Kidney epithelial cell (primary cell): ENCODE results near the gene C6orf132. TPM values are rescaled to one million over a fixed set of nuclear protein-coding genes. Genes with fewer than 3 reads are reported as not detected.
"Not testable (repeated sequence)": the region's sequence is repeated elsewhere in the genome, so short reads cannot be mapped to it uniquely, and the experiment has no call there.

Experiments used
- DNase-seq: peaks from one replicate; pipeline ENCODE4 v3.0.0-alpha.2; 2010; ENCODE audit warnings: low read depth
- H3K27me3 ChIP-seq: 2 replicates; pipeline ENCODE4 v1.6.0; 2011; ENCODE audit warnings: low read length; ENCODE audit not compliant: control insufficient read depth, insufficient read depth
- H3K36me3 ChIP-seq: 2 replicates; pipeline ENCODE4 v1.5.1; 2011; ENCODE audit warnings: low read length; ENCODE audit not compliant: control insufficient read depth, insufficient read depth
- H3K4me3 ChIP-seq: 2 replicates; pipeline ENCODE4 v1.5.1; 2011; ENCODE audit warnings: low read depth, mild to moderate bottlenecking, control low read depth, low read length
- total RNA-seq: library from RNA; depleted of rRNA; stranded (reverse); fragments of >200 nt; gene quantifications from 2 replicates; pipeline ENCODE4 v1.2.3, GENCODE V29; 2015
- TF ChIP-seq, protein P1 (sequence below): IDR thresholded peaks from 2 replicates; pipeline ENCODE4 v1.5.1; 2011; ENCODE audit warnings: mild to moderate bottlenecking, moderate library complexity, low read length, control low read depth, inconsistent platforms; ENCODE audit not compliant: insufficient read depth, poor library complexity, severe bottlenecking

Gene C6orf132
- total RNA-seq, 1 donor from 2014 or later = 18.9 TPM

DNA sequence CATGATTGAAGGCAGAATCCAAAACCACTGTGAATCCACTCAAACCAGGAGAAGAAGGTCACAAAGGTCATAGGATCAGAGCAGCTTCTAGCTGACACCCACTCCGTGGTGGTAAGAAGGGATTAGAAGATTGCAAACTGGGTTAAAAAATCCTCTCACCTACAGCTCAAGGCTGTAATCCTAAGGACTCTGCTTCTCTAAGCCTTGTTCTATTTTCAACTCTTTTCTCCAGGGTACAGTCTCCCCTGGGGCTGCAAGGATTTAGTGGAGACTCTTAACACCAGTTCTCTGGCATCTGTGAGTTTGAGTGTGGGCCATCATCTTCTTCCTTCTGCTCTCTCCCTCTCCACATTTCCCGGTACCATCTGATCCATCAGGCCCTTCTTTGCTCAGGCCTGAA lies 30.7 kb upstream of the C6orf132 start, which contains the start of gene GUCA1A:
GUCA1A (plus strand) TSS at position 264 of the 400 bp plus-strand sequence. CDS start 250 bp downstream, outside the sequence.
- no peak for DNase-seq
- H3K4me3 ChIP-seq = no peak within 1 kb of the TSS
- H3K36me3 ChIP-seq = no peaks in the 10 kb centered on the region
- TF ChIP-seq, protein P1, sequence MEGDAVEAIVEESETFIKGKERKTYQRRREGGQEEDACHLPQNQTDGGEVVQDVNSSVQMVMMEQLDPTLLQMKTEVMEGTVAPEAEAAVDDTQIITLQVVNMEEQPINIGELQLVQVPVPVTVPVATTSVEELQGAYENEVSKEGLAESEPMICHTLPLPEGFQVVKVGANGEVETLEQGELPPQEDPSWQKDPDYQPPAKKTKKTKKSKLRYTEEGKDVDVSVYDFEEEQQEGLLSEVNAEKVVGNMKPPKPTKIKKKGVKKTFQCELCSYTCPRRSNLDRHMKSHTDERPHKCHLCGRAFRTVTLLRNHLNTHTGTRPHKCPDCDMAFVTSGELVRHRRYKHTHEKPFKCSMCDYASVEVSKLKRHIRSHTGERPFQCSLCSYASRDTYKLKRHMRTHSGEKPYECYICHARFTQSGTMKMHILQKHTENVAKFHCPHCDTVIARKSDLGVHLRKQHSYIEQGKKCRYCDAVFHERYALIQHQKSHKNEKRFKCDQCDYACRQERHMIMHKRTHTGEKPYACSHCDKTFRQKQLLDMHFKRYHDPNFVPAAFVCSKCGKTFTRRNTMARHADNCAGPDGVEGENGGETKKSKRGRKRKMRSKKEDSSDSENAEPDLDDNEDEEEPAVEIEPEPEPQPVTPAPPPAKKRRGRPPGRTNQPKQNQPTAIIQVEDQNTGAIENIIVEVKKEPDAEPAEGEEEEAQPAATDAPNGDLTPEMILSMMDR = no peak
- H3K27me3 ChIP-seq = peaks cover 4% of the 10 kb centered on the region

DNA sequence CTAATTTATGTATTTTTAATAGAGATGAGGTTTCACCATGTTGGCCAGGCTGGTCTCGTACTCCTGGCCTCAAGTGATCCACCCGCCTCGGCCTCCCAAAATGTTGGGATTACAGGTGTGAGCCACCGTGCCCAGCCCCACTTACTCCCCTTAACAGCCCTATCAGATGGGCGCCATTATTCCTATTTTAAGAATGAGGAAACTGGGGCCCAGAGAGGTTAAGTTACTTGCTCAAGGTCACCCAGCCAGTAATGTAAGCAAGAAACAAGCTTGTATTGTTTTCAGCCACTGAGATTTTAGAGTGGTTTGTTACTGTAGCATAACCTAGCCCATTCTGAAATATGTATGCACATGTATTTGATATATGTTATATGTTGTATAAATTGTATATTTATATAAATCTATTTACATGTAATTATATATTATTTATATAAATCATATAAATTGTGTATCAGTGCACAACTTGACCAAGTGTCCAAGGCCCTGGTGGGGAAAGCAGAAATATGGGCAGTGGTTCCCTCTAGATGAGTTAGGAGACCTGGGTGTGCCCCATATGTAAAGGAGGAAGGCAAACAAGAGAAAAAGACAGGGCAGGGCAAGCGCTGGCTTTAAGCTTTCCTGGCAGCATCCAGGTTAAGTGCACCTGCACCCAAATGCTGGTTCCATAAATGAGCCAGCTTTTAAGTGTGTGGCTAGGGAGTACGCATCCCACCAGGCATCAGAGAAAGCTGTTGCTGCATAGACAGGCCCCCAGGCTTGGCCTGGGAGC lies 29.6 kb upstream of the C6orf132 start:
- no peak for DNase-seq
- H3K36me3 ChIP-seq = no peaks in the 10 kb centered on the region
- H3K4me3 ChIP-seq = no peak overlapping the region
- TF ChIP-seq, protein P1 = no peak
- H3K27me3 ChIP-seq = no peaks in the 10 kb centered on the region

DNA sequence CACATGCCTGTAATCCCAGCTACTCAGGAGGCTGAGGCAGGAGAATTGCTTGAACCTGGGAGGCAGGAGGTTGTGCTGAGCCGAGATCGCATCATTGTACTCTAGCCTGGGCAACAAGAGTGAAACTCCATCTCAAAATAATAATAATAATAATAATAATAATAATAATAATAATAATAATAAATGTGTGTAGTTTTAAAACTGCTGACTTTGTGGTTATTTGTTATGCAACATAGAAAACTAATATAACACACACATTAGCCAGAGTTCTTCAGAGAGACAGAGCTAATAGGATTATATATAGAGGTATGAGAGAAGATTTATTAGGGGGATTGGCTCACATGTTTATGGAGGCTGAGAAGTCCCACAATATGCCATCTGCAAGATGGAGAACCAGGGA lies 27.4 kb upstream of the C6orf132 start:
- H3K36me3 ChIP-seq, H3K4me3 ChIP-seq, H3K27me3 ChIP-seq, DNase-seq: not testable (repeated sequence)

DNA sequence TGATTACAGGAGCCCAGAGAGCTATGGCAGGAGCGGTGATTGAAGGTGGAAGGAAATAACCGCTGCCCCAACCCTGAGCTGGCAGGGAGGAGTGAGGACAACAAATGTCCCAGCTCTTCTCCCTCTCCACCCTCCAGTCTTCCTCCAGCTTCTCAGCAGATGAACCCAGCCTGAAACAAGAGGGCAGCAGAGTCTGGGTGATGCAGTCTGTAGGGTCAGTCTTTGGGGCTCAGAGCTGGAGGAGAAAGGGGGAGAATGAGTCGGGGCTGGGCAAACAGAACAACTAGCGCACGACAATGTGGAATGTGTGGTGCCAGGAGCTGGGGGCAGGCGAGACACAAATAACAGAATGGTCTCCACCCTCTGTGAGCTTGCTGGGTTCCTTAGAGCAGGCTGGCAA lies 26.2 kb upstream of the C6orf132 start:
- DNase-seq = no peak
- TF ChIP-seq, protein P1 = no peak
- no peaks in the 10 kb centered on the region for H3K36me3 ChIP-seq
- no peak overlapping the region for H3K4me3 ChIP-seq
- no peaks in the 10 kb centered on the region for H3K27me3 ChIP-seq

DNA sequence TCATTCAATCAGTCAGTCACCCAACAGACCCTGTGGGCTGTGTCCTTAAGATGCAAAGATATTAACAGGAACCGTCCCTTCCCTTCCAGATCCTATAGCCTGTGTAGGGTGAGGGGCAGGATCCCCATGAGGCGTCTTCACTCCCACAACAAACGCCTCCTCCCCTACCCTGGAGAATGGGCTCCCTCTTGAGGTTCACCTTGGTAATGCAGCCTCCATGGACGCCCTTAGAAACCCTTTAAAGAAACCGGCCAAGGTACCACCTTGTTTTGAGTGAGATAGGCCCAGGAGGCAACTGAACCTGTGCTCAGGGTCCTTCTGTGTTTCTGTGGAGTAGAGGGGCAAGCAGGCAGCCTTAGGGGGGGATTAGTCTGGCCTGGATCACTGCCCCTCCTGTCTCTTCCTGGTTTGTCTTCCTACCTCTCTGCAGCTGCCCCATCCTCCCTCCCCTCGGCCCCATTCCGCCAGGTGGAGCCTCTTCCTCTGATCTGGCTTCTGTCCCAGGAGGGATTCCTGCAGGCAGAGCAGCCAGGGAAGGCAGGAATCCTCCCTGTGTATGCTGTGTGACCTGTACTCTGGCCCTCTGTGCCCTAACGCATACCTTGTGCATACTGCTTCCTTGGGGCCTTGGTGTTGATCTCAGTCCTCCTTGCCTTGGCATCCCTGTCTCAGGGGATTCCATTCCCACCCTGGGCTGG lies 24.2 kb upstream of the C6orf132 start:
- Histone ChIP-seq H3K27me3 (no peaks in the 10 kb centered on the region), H3K36me3 (no peaks in the 10 kb centered on the region), H3K4me3 (no peak overlapping the region)
- DNase-seq = no peak
- TF ChIP-seq, protein P1 = peak; percentile 93

DNA sequence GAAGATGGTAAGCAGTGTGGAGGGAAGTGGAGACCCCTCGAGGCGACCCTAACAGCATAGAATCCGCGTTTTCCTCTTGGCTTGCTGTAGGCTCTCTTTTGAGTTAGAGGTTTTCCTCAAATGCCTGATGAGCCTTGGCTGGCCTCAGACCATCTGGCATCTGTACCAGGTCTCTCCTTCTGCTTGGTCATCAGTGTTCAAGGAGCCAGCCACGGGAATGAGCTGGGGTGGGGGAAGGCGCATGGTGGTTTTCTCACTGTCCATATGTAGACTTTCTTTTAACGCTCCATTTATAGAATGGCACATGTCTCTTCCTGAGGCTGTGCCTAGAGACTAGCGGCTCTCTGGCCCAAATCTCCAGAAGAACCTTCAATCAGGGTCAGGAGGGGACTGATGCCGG lies 22.6 kb upstream of the C6orf132 start:
- H3K27me3 ChIP-seq = no peaks in the 10 kb centered on the region
- no peaks in the 10 kb centered on the region for H3K36me3 ChIP-seq
- TF ChIP-seq, protein P1 = no peak
- no peak for DNase-seq
- H3K4me3 ChIP-seq = no peak overlapping the region
